GM12878 (cell line): ENCODE measurements around the gene RASSF10. TPM values are rescaled to one million over a fixed set of nuclear protein-coding genes. Genes with fewer than 3 reads are reported as not detected.

Source experiments
- ATAC-seq: fragments of 200-7000 bp; cut with Tn5 transposase; 3 replicates; pipeline ENCODE4 v1.9.1; 2020; ENCODE audit warnings: mild to moderate bottlenecking, moderate library complexity
- BruUV-seq: library from RNA; stranded (reverse); fragments of 400-500 nt; replicated peaks from 2 replicates; lab custom pipeline; 2021; lab: Mats Ljungman, UMichigan
- CTCF ChIA-PET: fragments of 300-600 bp; sonication (Branson Sonifier 250); formaldehyde crosslinking; extraction: SDS; loops from one replicate; lab custom pipeline; 2021; ENCODE audit warnings: inconsistent platforms; lab: Yijun Ruan, JAX
- POLR2A ChIA-PET: fragments of 350-600 bp; formaldehyde crosslinking; extraction: SDS; loops from one replicate; lab custom pipeline; 2021; ENCODE audit warnings: inconsistent platforms; lab: Charles Lee
- RAD21 ChIA-PET: fragments of 300-600 bp; sonication (Branson Sonifier 250); formaldehyde crosslinking; loops from one replicate; lab custom pipeline; 2023; ENCODE audit warnings: antibody characterized with exemption; ENCODE audit not compliant: unreplicated experiment; lab: Charles Lee
- SMC1A ChIA-PET: fragments of 300-600 bp; sonication (Branson Sonifier 250); formaldehyde crosslinking; loops from one replicate; lab custom pipeline; 2023; ENCODE audit not compliant: unreplicated experiment, uncharacterized antibody; lab: Charles Lee
- DNase-seq: peaks from one replicate; pipeline ENCODE4 v3.0.0-alpha.2; 2011; ENCODE audit warnings: low read depth, low spot score
- FAIRE-seq: peaks from 3 replicates; lab custom pipeline; 2011; peaks lifted over from hg19 to GRCh38; lab: Jason Lieb, UNC
- H2AFZ ChIP-seq: 2 replicates; pipeline ENCODE4 v1.6.0; 2011; ENCODE audit warnings: low read depth, low read length, control low read depth; ENCODE audit not compliant: control insufficient read depth
- H3K27ac ChIP-seq: 2 replicates; pipeline ENCODE4 v1.5.1; 2011; ENCODE audit warnings: control low read depth; ENCODE audit not compliant: control insufficient read depth, insufficient read depth
- H3K27me3 ChIP-seq, 2 experiments: replicated peaks in 1 of 2; 2 replicates each; pipeline versions ENCODE4 v1.6.0 to v1.6.1; 2011; ENCODE audit warnings: low read length in 1 of 2; ENCODE audit not compliant: control insufficient read depth in 2 of 2, insufficient read depth in 2 of 2
- H3K36me3 ChIP-seq, 2 experiments: 2 replicates each; pipeline ENCODE4 v1.5.1; 2011; ENCODE audit warnings: low read length in 1 of 2; ENCODE audit not compliant: control insufficient read depth in 2 of 2, insufficient read depth in 2 of 2
- H3K4me1 ChIP-seq: 2 replicates; pipeline ENCODE4 v1.6.1; 2011; ENCODE audit warnings: mild to moderate bottlenecking, low read length, moderate library complexity, mixed read lengths; ENCODE audit not compliant: control insufficient read depth, insufficient read depth
- H3K4me2 ChIP-seq: 2 replicates; pipeline ENCODE4 v1.6.0; 2011; ENCODE audit warnings: control low read depth; ENCODE audit not compliant: control insufficient read depth, insufficient read depth
- H3K4me3 ChIP-seq: fragments of 200-600 bp; sonication (generic); 2 replicates; pipeline ENCODE4 v1.5.1; 2016
- H3K79me2 ChIP-seq: 2 replicates; pipeline ENCODE4 v1.6.0; 2011; ENCODE audit warnings: low read length; ENCODE audit not compliant: control insufficient read depth, insufficient read depth
- H3K9ac ChIP-seq: 2 replicates; pipeline ENCODE4 v1.8.0; 2011; ENCODE audit warnings: low read length, control low read depth, mixed read lengths; ENCODE audit not compliant: control insufficient read depth, insufficient read depth
- H3K9me3 ChIP-seq: replicated peaks from 3 replicates; pipeline ENCODE4 v1.5.1; 2011; ENCODE audit warnings: mild to moderate bottlenecking, low read length; ENCODE audit not compliant: control insufficient read depth, insufficient read depth
- H4K20me1 ChIP-seq: 2 replicates; pipeline ENCODE4 v1.6.0; 2011; ENCODE audit not compliant: control insufficient read depth, insufficient read depth
- ATF7 ChIP-seq: fragments of 450-650 bp; IDR thresholded peaks from 2 replicates; pipeline ENCODE4 v1.6.1; 2016; ENCODE audit warnings: low read depth, mild to moderate bottlenecking
- CHD1 ChIP-seq: IDR thresholded peaks from 2 replicates; pipeline ENCODE4 v1.6.1; 2012; ENCODE audit warnings: low read depth, low read length, improper control_type of control experiment
- DPF2 ChIP-seq: fragments of 450-650 bp; IDR thresholded peaks from 2 replicates; pipeline ENCODE4 v1.6.1; 2017; ENCODE audit warnings: mild to moderate bottlenecking
- EP300 ChIP-seq, 2 experiments: fragments of 150-350 bp in 1 of 2; IDR thresholded peaks; 2 replicates each; pipeline ENCODE4 v1.6.1; 2011 to 2012; ENCODE audit warnings: low read depth in 2 of 2, low read length in 2 of 2, borderline replicate concordance in 1 of 2, improper control_type of control experiment in 1 of 2, inconsistent platforms in 1 of 2; ENCODE audit not compliant: control insufficient read depth in 1 of 2
- IKZF1 ChIP-seq: fragments of 450-650 bp; conservative IDR thresholded peaks from 2 replicates; pipeline ENCODE4 v1.6.1; 2017; ENCODE audit warnings: antibody characterized with exemption, mild to moderate bottlenecking
- IKZF2 ChIP-seq, 2 experiments: fragments of 450-650 bp; IDR thresholded peaks; 2 replicates each; pipeline ENCODE4 v1.6.1; 2017; ENCODE audit warnings: mild to moderate bottlenecking in 2 of 2, moderate library complexity in 2 of 2
- NBN ChIP-seq: fragments of 450-650 bp; IDR thresholded peaks from 2 replicates; pipeline ENCODE4 v1.6.1; 2016
- NR2C2 ChIP-seq: IDR thresholded peaks from 2 replicates; pipeline ENCODE4 v1.6.1; 2011; ENCODE audit warnings: borderline replicate concordance, low read depth; ENCODE audit not compliant: control insufficient read depth, insufficient read length
- RUNX3 ChIP-seq: IDR thresholded peaks from 2 replicates; pipeline ENCODE4 v1.6.1; 2012; ENCODE audit warnings: low read length, inconsistent platforms
- ZSCAN29 ChIP-seq: fragments of 450-650 bp; IDR thresholded peaks from 2 replicates; pipeline ENCODE4 v1.6.1; 2017; ENCODE audit warnings: mild to moderate bottlenecking, moderate library complexity
- WGBS: methylation state at CpG from one replicate; pipeline ENCODE4 v1.1.6; 2016; ENCODE audit warnings: low lambda C conversion rate; ENCODE audit not compliant: insufficient replicate concordance, insufficient coverage; ENCODE audit errors: missing lambda C conversion rate; 5-methylcytosine and 5-hydroxymethylcytosine counted together
- in situ Hi-C: fragments of 300-500 bp; cut with MboI; formaldehyde crosslinking; loops from 9 replicates; pipeline ENCODE4 v1.14.3; 2018; ENCODE audit warnings: mixed read lengths
- intact Hi-C: fragments of 100-400 bp; cut with micrococcal nuclease; formaldehyde crosslinking; loops from one replicate; pipeline ENCODE4 v1.14.2; 2022; ENCODE audit not compliant: unreplicated experiment
- polyA plus RNA-seq, 11 experiments: library from polyadenylated mRNA; depleted of rRNA in 4 of 11; unstranded in 6 of 11; stranded (reverse) in 5 of 11; fragments of >200 nt; fragmentation: Nextera tagmentation in 4 of 11; fragmentation: Illumina TruSeq in 1 of 11; extraction: Ambion mirVana in 4 of 11; extraction: Trizol in 1 of 11; gene quantifications; 1 replicate in 1 of 11; 2 replicates in 10 of 11; pipeline versions ENCODE4 v1.2.1 to v1.2.3, GENCODE V29; 2011 to 2016; ENCODE audit warnings: inconsistent platforms in 2 of 11, missing spikeins in 2 of 11, low read depth in 1 of 11
- total RNA-seq, 4 experiments: library from RNA; depleted of rRNA in 3 of 4; stranded (reverse); fragments of >200 nt in 3 of 4; fragmentation: Illumina TruSeq in 1 of 4; extraction: Trizol in 1 of 4; gene quantifications; 2 replicates each; pipeline versions ENCODE4 v1.2.1 to v1.2.3, GENCODE V29; 2013 to 2021
- TF ChIP-seq, protein P1 (sequence below): IDR thresholded peaks from 2 replicates; pipeline ENCODE4 v1.6.1; 2012; ENCODE audit warnings: mild to moderate bottlenecking, low read depth, low read length

The RASSF10 gene
- total and polyA plus RNA-seq, 10 of the 15 experiments (the other 5 are each of a cell fraction or from before 2014, with no cell fraction given): 0.03 to 0.23 (median 0.09) TPM; not detected in 6

DNA sequence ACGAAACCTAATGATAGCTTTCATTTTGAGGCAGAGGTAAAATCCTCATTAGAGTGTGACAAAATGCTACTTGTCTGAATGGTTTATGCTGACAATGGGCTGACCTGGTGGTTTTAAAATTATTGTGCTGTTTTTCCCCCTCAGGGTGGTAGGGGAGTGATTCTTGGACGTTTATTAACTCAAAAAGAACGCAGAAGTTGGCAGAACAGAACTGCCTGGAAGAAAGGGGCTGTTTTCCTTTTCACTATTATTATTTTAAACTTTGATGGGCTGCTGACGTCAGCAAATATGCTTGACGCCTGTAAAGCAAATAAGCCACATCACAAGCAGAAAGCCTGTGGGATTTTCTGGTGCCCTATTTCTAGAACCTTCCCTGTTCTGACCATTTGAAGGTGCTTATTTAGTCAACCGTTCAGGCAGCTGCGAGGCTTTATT, 4.0 kb downstream of the RASSF10 start (continued):
- no peak for TF ChIP-seq NR2C2
- TF ChIP-seq NBN: 0 out of 2 replicates have a peak, but pooled peaks have one; percentile 59
- TF ChIP-seq IKZF1: peak; percentile 82
- TF ChIP-seq EP300 (IDR thresholded peaks at IDR 0.05; ENCODE audit: borderline replicate concordance in 1 of 2, control insufficient read depth in 1 of 2, low read depth in 2 of 2, low read length in 2 of 2): peak; percentile 85 to 89; a peak in 2 of 4 replicates
- peak; percentile 83 for TF ChIP-seq DPF2
- 0 out of 2 replicates have a peak, but pooled peaks have one; percentile 35 for TF ChIP-seq ZSCAN29
- no peak for TF ChIP-seq RUNX3
- TF ChIP-seq ATF7: peak; percentile 78
- peak; percentile 80 to 86 for TF ChIP-seq IKZF2 (IDR thresholded peaks at IDR 0.05)

DNA sequence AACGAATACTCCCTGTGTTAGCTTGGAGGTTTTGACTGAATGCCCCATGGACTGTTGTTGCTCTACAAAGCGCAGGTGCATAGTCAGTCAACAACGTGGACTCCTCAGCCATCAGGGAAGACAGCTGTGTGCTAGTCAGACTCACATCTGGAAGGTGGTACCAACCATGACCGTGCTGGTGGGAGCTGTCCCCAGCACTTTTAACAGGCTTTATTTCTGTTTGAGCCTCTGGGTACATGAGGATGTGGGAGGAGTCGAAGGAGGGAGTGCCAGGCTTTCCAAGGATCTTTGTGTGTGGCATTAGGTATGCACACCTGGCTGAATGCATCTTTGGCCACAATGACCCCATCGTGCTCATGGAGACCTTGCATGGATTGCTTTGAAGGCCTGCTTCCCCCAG, 6.6 kb downstream of the RASSF10 start:
- H3K4me2 ChIP-seq: no peak overlapping the region
- no peaks in the 10 kb centered on the region for H4K20me1 ChIP-seq
- FAIRE-seq (no peak), ATAC-seq (no peak), DNase-seq (no peak)
- TF ChIP-seq CHD1: no peak
- TF ChIP-seq, protein P1, sequence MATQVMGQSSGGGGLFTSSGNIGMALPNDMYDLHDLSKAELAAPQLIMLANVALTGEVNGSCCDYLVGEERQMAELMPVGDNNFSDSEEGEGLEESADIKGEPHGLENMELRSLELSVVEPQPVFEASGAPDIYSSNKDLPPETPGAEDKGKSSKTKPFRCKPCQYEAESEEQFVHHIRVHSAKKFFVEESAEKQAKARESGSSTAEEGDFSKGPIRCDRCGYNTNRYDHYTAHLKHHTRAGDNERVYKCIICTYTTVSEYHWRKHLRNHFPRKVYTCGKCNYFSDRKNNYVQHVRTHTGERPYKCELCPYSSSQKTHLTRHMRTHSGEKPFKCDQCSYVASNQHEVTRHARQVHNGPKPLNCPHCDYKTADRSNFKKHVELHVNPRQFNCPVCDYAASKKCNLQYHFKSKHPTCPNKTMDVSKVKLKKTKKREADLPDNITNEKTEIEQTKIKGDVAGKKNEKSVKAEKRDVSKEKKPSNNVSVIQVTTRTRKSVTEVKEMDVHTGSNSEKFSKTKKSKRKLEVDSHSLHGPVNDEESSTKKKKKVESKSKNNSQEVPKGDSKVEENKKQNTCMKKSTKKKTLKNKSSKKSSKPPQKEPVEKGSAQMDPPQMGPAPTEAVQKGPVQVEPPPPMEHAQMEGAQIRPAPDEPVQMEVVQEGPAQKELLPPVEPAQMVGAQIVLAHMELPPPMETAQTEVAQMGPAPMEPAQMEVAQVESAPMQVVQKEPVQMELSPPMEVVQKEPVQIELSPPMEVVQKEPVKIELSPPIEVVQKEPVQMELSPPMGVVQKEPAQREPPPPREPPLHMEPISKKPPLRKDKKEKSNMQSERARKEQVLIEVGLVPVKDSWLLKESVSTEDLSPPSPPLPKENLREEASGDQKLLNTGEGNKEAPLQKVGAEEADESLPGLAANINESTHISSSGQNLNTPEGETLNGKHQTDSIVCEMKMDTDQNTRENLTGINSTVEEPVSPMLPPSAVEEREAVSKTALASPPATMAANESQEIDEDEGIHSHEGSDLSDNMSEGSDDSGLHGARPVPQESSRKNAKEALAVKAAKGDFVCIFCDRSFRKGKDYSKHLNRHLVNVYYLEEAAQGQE: peak; percentile 18; the same call in 1 of the 2 replicates
- no peak overlapping the region for H3K27ac ChIP-seq
- WGBS: under 1% methylated on average over 6 of the region's 6 CpGs
- no peaks in the 10 kb centered on the region for H3K4me1 ChIP-seq
- no peaks in the 10 kb centered on the region; the same call in 2 of the 3 replicates for H3K9me3 ChIP-seq
- RAD21 ChIA-PET: interaction anchor here (0.5 to 1.2 kb wide), 2 partner anchors 45 to 54 kb away, joined by 4 to 5 read pairs; no protein-coding TSS in a partner anchor
- no peaks in the 10 kb centered on the region for H3K79me2 ChIP-seq
- H3K27me3 ChIP-seq: no peaks in the 10 kb centered on the region; a peak in 1 of 4 replicates
- no peak overlapping the region for H2AFZ ChIP-seq
- no peaks in the 10 kb centered on the region for H3K36me3 ChIP-seq
- BruUV-seq: no TSS peak
- H3K9ac ChIP-seq: no peak overlapping the region
- POLR2A ChIA-PET: interaction anchor here (0.5 to 1.0 kb wide), 2 partner anchors 18 to 99 kb away, joined by 3 read pairs; no protein-coding TSS in a partner anchor
- CTCF ChIA-PET: interaction anchor here (0.7 to 2.4 kb wide), 5 partner anchors 21 to 609 kb away, joined by 3 to 12 read pairs (median 3); no protein-coding TSS in a partner anchor
- in situ Hi-C loops (no loop called here), intact Hi-C loops (no loop called here)
- H3K4me3 ChIP-seq: no peak overlapping the region
- SMC1A ChIA-PET: interaction anchor here (0.8 to 2.7 kb wide), 6 partner anchors 9 to 138 kb away, joined by 3 to 9 read pairs (median 4); no protein-coding TSS in a partner anchor
